IPS-20b (cell line): ENCODE data around the gene ASB11.

Experiments
- H3K27ac ChIP-seq: one replicate; pipeline ENCODE4 v1.5.1; 2013; ENCODE audit warnings: low read length
- H3K27me3 ChIP-seq: 2 replicates; pipeline ENCODE4 v1.6.1; 2013; ENCODE audit warnings: mild to moderate bottlenecking, low read length, inconsistent platforms; ENCODE audit not compliant: insufficient read depth
- H3K36me3 ChIP-seq: 2 replicates; pipeline ENCODE4 v1.6.1; 2013; ENCODE audit warnings: low read depth, mild to moderate bottlenecking, inconsistent platforms, low read length, moderate library complexity; ENCODE audit not compliant: insufficient read depth
- H3K4me1 ChIP-seq: 2 replicates; pipeline ENCODE4 v1.6.1; 2013; ENCODE audit warnings: mild to moderate bottlenecking, control low read depth, inconsistent platforms, low read length, moderate library complexity; ENCODE audit not compliant: insufficient read depth
- H3K4me3 ChIP-seq: 2 replicates; pipeline ENCODE4 v1.5.1; 2013; ENCODE audit warnings: mild to moderate bottlenecking, low read length, inconsistent platforms
- H3K9ac ChIP-seq: 2 replicates; pipeline ENCODE4 v1.6.1; 2013; ENCODE audit warnings: low read depth, mild to moderate bottlenecking, inconsistent platforms, low read length, moderate library complexity
- H3K9me3 ChIP-seq: 2 replicates; pipeline ENCODE4 v1.6.1; 2013; ENCODE audit warnings: mild to moderate bottlenecking, low read depth, low read length, inconsistent platforms; ENCODE audit not compliant: insufficient read depth

ASB11 gene, protein sequence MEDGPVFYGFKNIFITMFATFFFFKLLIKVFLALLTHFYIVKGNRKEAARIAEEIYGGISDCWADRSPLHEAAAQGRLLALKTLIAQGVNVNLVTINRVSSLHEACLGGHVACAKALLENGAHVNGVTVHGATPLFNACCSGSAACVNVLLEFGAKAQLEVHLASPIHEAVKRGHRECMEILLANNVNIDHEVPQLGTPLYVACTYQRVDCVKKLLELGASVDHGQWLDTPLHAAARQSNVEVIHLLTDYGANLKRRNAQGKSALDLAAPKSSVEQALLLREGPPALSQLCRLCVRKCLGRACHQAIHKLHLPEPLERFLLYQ

DNA sequence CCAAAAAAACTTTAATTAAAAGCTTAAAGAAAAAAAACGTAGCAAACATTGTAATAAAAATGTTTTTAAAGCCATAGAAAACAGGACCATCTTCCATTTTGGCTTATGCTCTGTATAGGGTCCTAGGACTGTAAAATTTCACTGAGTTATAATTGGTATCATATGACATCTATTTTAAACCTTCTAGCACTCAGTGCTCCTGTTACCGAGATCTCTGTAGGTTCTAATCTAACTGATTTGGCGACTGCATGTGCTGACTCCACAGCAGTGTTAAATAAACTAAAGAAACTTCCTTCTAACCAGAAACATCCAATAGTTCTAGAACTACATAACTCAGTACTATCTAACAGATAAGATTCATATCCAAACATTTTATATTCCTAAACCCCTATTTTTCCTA lies at the start of gene ASB11:
Gene ASB11, minus strand, starts transcription at position 132 of the 400 bp plus-strand sequence. Its CDS starts 35 bp downstream, at position 97.
- Histone ChIP-seq H3K4me3 (no peak within 1 kb of the TSS), H3K4me1 (no peaks in the 10 kb centered on the region), H3K36me3 (0 out of 2 replicates have a peak, but pooled peaks cover 5% of the 10 kb centered on the region), H3K27ac (no peak within 1 kb of the TSS), H3K9me3 (no peaks in the 10 kb centered on the region), H3K9ac (no peak within 1 kb of the TSS), H3K27me3 (no peaks in the 10 kb centered on the region)

DNA sequence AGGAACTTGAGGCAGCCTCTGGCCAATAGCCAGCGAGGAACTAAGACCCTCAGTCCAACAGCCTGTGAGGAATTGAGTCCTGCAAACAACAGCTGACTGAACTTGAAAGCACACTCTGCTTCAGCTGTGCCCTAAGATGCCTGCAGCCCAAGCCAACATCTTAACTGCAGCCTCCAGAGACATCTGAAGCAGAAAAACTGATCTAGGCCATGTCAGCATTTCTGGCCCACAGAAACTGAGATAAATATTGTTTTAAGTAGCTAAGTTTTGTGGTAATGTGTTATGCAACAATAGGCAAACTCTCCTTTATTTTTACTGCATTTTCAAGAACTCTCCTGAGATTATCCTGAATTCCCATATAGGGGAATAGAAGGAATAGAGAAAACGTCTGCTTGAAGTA lies 44.3 kb upstream of the ASB11 start:
- H3K36me3 ChIP-seq, result no peaks in the 10 kb centered on the region
- H3K9me3 ChIP-seq, result no peaks in the 10 kb centered on the region
- no peak overlapping the region for H3K9ac ChIP-seq
- no peaks in the 10 kb centered on the region for H3K27me3 ChIP-seq
- H3K4me3 ChIP-seq, result no peak overlapping the region
- no peaks in the 10 kb centered on the region for H3K4me1 ChIP-seq
- H3K27ac ChIP-seq, result no peak overlapping the region

DNA sequence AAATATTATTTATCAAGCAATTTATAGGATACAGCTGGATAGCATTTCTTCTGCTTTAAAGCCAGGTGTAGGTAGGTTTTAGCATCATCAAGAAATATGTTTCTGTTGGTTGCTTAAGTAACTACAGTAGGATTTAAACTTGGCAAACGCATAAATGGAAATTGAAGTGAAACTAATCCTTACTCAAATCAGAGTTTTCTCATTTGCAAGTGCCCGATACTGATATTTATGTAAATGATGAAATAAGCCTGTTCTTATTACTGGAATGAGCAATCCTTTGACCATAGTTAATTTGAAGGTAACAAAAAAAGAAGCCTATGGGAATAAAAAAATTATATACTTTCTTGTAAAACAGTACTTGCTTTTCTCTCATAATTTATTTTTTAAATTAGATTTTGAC lies 43.1 kb upstream of the ASB11 start:
- no peaks in the 10 kb centered on the region for H3K36me3 ChIP-seq
- no peaks in the 10 kb centered on the region for H3K9me3 ChIP-seq
- H3K4me3 ChIP-seq, result no peak overlapping the region
- no peaks in the 10 kb centered on the region for H3K4me1 ChIP-seq
- H3K27ac ChIP-seq, result no peak overlapping the region
- no peaks in the 10 kb centered on the region for H3K27me3 ChIP-seq
- no peak overlapping the region for H3K9ac ChIP-seq

DNA sequence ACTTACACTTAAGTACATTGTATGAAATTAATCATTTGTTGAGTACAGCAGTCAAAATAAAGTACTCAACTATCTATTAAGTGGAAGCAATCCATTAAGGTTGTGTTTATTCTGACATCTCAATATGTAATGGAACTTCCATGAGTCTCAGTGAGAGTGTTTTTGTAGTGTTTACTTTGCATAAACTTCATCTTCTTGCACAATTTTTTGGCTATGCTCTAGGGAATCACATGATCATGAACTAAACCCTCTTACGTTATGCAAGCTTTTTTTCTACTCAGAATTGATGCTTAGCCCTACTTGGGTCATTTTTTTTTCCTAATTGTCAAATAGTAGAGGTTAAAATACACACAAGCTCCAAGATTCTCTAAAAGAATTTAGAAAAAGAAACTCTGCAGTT lies 41.0 kb upstream of the ASB11 start:
- no peak overlapping the region for H3K9ac ChIP-seq
- no peaks in the 10 kb centered on the region for H3K36me3 ChIP-seq
- H3K4me3 ChIP-seq, result no peak overlapping the region
- H3K27ac ChIP-seq, result no peak overlapping the region
- no peaks in the 10 kb centered on the region for H3K27me3 ChIP-seq
- no peaks in the 10 kb centered on the region for H3K4me1 ChIP-seq
- no peaks in the 10 kb centered on the region for H3K9me3 ChIP-seq

DNA sequence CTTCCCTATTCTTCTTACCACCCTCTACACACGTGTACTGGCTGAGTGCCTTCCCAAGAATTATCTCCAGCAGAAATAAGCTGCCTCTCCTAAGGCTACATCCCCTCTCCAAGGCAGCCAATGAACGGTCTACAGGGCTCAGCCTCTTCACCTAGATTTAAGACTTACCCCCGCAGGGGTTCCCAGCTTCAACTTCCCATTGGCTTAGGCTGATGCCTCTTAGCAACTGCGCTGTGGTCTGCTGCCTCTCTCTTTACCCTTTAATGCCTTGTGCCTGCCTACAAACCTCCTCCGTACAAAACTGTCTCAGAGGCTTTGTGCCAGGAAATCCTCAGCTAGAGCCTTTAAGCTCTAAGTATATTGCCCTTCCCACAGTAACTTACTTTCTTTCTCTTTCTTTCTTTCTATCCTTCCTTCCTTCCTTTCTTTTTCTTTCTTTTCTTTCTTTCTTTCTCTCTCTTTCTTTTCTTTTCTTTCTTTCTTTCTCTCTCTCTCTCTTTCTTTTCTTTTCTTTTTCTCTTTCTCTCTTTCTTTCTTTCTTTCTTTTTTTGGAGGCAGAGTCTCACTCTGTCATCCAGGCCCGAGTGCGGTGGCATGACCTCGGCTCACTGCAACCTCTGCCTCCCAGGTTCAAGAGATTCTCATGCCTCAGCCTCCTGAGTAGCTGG lies 35.0 kb upstream of the ASB11 start:
- H3K9me3 ChIP-seq, result no peaks in the 10 kb centered on the region
- no peak overlapping the region for H3K9ac ChIP-seq
- no peaks in the 10 kb centered on the region for H3K27me3 ChIP-seq
- H3K4me1 ChIP-seq, result no peaks in the 10 kb centered on the region
- H3K36me3 ChIP-seq, result no peaks in the 10 kb centered on the region
- H3K4me3 ChIP-seq, result no peak overlapping the region
- H3K27ac ChIP-seq, result no peak overlapping the region

DNA sequence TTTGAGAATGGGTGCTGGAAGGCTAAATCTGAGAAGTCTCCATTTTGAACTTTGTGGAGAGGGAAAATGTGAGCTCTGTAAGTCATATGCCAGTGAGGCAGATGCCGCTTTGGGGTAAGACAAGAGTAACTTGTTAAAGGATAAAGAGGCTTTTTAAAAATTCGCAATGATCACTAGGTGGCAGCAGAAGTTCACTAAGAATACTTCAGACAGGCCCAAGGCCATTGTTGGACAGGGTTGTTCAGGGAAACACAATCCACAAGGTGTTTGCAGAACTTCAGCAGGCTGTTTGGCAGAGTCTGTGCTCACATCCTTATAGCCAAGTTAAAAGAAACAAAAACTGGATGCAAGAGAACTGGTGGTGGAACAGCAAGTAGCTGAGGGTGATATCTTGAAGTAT lies 33.6 kb upstream of the ASB11 start:
- no peak overlapping the region for H3K27ac ChIP-seq
- no peaks in the 10 kb centered on the region for H3K4me1 ChIP-seq
- no peak overlapping the region for H3K4me3 ChIP-seq
- no peak overlapping the region for H3K9ac ChIP-seq
- no peaks in the 10 kb centered on the region for H3K27me3 ChIP-seq
- no peaks in the 10 kb centered on the region for H3K36me3 ChIP-seq
- no peaks in the 10 kb centered on the region for H3K9me3 ChIP-seq

DNA sequence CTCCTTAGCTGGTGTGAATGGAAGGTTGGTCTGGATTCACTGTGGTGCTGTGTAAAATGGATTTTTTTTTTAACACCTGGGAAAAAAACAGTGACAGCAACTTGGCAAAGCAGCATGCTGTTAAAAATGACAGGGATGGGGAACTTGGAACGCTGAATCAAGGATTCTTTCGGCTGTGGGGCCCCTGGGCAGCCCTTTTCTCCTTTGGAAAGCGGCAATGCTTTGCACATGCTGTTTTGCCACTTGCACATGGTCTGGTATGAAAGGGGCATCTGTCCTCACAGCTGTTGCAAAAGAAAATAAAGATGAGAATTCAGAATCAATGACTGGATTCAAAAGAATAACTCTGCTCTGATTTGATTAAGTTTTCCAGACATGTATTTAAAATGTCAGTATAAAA lies 30.5 kb upstream of the ASB11 start:
- no peak overlapping the region for H3K27ac ChIP-seq
- no peaks in the 10 kb centered on the region for H3K9me3 ChIP-seq
- H3K36me3 ChIP-seq, result no peaks in the 10 kb centered on the region
- peaks cover 6% of the 10 kb centered on the region; the same call in 1 of the 2 replicates for H3K27me3 ChIP-seq
- no peak overlapping the region for H3K9ac ChIP-seq
- H3K4me3 ChIP-seq, result no peak overlapping the region
- H3K4me1 ChIP-seq, result no peaks in the 10 kb centered on the region

DNA sequence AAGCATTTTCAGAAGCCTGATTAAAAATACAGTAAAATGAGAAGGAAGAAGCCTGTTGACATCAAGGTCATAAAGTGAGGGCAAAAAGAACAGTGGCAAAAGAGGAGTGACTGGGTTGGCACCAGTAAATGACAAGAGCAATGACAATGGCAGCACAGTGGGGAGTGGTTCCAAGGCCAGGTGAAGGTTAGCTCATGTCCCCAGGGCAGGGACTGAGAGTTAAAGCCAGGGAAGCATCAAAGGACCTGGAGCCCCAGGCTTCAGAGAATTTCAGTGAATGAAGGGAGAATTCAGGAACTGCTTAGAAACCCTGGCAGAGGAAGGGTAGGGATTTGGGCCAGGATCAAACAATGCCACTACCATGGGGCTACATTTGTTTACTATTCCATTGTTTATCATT lies 28.7 kb upstream of the ASB11 start:
- H3K4me1 ChIP-seq, result no peaks in the 10 kb centered on the region
- no peak overlapping the region for H3K27ac ChIP-seq
- H3K9ac ChIP-seq, result no peak overlapping the region
- no peaks in the 10 kb centered on the region for H3K36me3 ChIP-seq
- H3K9me3 ChIP-seq, result no peaks in the 10 kb centered on the region
- H3K27me3 ChIP-seq, result peaks cover 6% of the 10 kb centered on the region; the same call in 1 of the 2 replicates
- no peak overlapping the region for H3K4me3 ChIP-seq

DNA sequence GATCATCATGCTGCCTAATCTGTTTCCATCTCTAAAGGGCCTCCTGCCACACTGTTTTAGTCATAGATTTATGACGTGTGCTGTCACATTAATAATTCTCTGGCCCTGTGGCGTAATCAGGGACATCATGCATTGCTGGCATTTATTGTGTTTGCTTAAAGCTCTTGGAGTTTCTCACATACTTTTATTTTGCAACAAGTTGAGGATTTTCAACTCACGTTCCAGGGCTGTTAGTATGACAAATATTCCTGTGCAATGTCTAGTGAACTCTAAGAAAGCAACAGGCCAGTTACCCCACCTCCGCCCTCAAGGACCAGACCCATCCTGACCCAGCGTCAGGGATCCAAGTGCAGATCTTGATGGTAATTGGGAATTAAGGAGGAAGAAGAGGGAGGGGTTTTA lies 27.6 kb upstream of the ASB11 start:
- Histone ChIP-seq H3K27ac (no peak overlapping the region), H3K27me3 (peaks cover 6% of the 10 kb centered on the region; the same call in 1 of the 2 replicates), H3K4me1 (no peaks in the 10 kb centered on the region), H3K36me3 (no peaks in the 10 kb centered on the region), H3K9me3 (no peaks in the 10 kb centered on the region), H3K4me3 (no peak overlapping the region), H3K9ac (no peak overlapping the region)

DNA sequence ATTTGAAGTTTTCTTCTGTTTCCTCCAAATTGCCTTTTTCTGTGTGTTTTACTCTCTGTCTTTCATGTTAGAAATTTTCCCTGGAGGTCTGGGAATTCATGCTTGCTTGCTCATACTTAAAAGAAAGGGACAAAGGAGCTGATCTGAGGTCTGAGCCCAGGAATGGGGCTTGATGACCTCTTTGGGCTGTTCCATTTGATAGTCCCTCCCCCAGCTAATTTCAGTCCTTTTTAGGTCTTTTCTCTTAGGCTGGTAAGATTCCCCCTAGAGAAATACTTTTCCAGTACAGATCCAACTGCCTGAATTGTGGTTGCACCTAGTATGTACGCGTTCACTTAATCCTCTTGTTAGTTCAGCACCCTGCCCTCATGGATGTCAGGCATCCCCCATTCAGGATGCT lies 25.4 kb upstream of the ASB11 start:
- Histone ChIP-seq H3K27me3 (peaks cover 6% of the 10 kb centered on the region; the same call in 1 of the 2 replicates), H3K4me3 (no peak overlapping the region), H3K9ac (no peak overlapping the region), H3K9me3 (no peaks in the 10 kb centered on the region), H3K27ac (no peak overlapping the region), H3K36me3 (no peaks in the 10 kb centered on the region), H3K4me1 (no peaks in the 10 kb centered on the region)

DNA sequence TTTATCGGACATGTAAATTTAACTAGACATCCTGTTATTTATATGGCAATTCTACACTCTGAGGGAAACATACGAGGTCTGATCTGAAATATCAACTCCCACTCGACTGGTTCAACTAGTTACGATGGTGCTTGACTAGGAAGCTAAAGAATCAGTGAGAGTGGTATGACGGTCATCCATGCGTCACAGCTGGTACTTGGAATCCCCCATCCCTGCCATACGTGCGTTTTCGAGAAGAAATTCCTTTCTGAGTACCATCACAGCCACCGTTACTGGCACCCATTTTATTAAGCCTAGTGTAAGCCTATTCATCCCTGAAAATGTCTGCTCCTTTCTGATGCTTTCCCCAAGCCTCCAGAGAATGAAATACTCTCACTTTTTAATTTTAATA lies 20.6 kb upstream of the ASB11 start:
- no peak overlapping the region for H3K27ac ChIP-seq
- peaks cover 8% of the 10 kb centered on the region for H3K36me3 ChIP-seq
- no peaks in the 10 kb centered on the region for H3K9me3 ChIP-seq
- peak overlapping the region; percentile 68; the same call in 1 of the 2 replicates for H3K9ac ChIP-seq
- peak overlapping the region; percentile 92 for H3K4me3 ChIP-seq
- H3K27me3 ChIP-seq, result no peaks in the 10 kb centered on the region
- H3K4me1 ChIP-seq, result no peaks in the 10 kb centered on the region
